ENCODE measurements around the gene SPDL1.
A peak's percentile ranks its signal among the peaks of the same experiment; 100 is the strongest.

Gene SPDL1

DNA sequence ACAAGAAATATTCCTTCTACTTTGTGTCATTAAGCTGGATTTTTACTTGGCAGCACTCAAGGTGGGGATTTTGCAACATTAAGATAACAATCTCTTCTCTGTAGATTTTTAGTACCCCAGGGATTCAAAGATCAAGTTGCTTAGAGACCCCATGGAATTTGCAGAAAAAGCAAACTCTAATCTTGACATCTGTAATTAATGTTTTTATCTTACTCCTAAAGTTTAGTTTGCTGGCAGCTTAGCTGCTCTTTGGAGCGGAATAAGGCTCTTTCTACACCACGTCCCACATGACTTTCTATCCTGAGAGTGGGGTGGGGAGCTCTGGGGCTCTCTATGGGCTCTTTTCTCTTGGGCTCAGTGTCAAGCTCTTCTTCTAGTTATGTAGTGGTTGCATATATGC lies 21.7 kb upstream of the SPDL1 start:
- H4K8ac ChIP-seq (ENCODE audit: low read length), result no peak overlapping the region
- no peak overlapping the region for H2BK15ac ChIP-seq (ENCODE audit: low read depth, poor library complexity, severe bottlenecking)
- H3K23ac ChIP-seq (ENCODE audit: low read length in 2 of 2), result no peak overlapping the region
- no peak for DNase-seq
- no peak overlapping the region for H3K4ac ChIP-seq (ENCODE audit: low read depth in 1 of 2, low read length in 2 of 2)
- no peak overlapping the region for H2BK120ac ChIP-seq (ENCODE audit: low read depth, low read length)
- H3K4me3 ChIP-seq (ENCODE audit: insufficient read depth in 1 of 2, low read depth in 1 of 2, low read length in 2 of 2), result no peak overlapping the region
- H3K4me1 ChIP-seq (ENCODE audit: control insufficient read depth, insufficient read depth, low read depth, low read length), result no peaks in the 10 kb centered on the region
- H3K79me1 ChIP-seq (replicated peaks; ENCODE audit: low read length, poor library complexity, severe bottlenecking), result no peaks in the 10 kb centered on the region
- no peak overlapping the region for H3K18ac ChIP-seq (ENCODE audit: low read depth in 1 of 2, low read length in 2 of 2)
- no peaks in the 10 kb centered on the region for H3K36me3 ChIP-seq (ENCODE audit: control insufficient read depth in 1 of 2, insufficient read depth in 2 of 2, low read depth in 1 of 2, low read length in 2 of 2)
- H3K4me2 ChIP-seq (ENCODE audit: low read length, poor library complexity, severe bottlenecking), result no peak overlapping the region
- WGBS, result no CpG with 5 or more reads among the region's 2 CpGs
- H4K91ac ChIP-seq (ENCODE audit: low read length), result no peak overlapping the region
- H2AFZ ChIP-seq (ENCODE audit: low read depth, low read length), result no peak overlapping the region
- no peak overlapping the region for H2BK5ac ChIP-seq (ENCODE audit: low read depth, low read length, poor library complexity, severe bottlenecking)
- H3K27ac ChIP-seq (ENCODE audit: low read length, poor library complexity, severe bottlenecking), result no peak overlapping the region
- H2AK5ac ChIP-seq (ENCODE audit: low read length, severe bottlenecking), result no peak overlapping the region
- H2BK12ac ChIP-seq (ENCODE audit: low read length in 2 of 2), result no peak overlapping the region
- peak overlapping the region; percentile 30 for H3K9ac ChIP-seq (ENCODE audit: low read length)
- H3K9me3 ChIP-seq (ENCODE audit: control insufficient read depth, low read length), result peaks cover 31% of the 10 kb centered on the region
- H3K14ac ChIP-seq (ENCODE audit: low read length in 2 of 2), result no peak overlapping the region
- H3K27me3 ChIP-seq (ENCODE audit: control insufficient read depth in 1 of 2, insufficient read depth in 1 of 2, low read length in 2 of 2), result peaks cover 0 to 4% of the 10 kb centered on the region in 2 experiments

DNA sequence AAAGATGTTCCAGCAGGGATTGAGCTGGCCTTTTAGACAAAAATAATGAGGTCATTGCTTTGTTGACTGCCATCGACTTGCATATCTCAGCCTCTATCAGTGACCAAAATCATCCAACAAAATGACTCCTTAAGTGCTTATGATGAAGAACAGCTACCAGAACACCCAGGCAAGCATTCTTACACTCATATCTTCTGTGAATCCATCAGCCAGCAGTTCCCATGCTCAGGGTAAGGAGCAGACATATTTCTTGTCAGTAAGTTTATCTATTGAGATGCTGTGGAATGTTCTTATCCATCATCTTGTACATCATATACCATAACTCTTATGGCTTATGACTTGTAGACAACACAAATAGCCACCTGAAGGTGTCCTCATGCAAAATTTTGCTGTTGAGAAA lies 20.2 kb upstream of the SPDL1 start:
- Histone ChIP-seq H3K9me3 (ENCODE audit: control insufficient read depth, low read length) (peaks cover 20% of the 10 kb centered on the region), H2AK5ac (ENCODE audit: low read length, severe bottlenecking) (no peak overlapping the region), H3K79me1 (replicated peaks; ENCODE audit: low read length, poor library complexity, severe bottlenecking) (no peaks in the 10 kb centered on the region), H2AFZ (ENCODE audit: low read depth, low read length) (no peak overlapping the region), H3K4ac (ENCODE audit: low read depth in 1 of 2, low read length in 2 of 2) (no peak overlapping the region), H2BK15ac (ENCODE audit: low read depth, poor library complexity, severe bottlenecking) (no peak overlapping the region), H3K27ac (ENCODE audit: low read length, poor library complexity, severe bottlenecking) (no peak overlapping the region), H2BK12ac (ENCODE audit: low read length in 2 of 2) (no peak overlapping the region), H3K18ac (ENCODE audit: low read depth in 1 of 2, low read length in 2 of 2) (no peak overlapping the region), H3K27me3 (ENCODE audit: control insufficient read depth in 1 of 2, insufficient read depth in 1 of 2, low read length in 2 of 2) (peaks cover 0 to 4% of the 10 kb centered on the region in 2 experiments), H4K91ac (ENCODE audit: low read length) (no peak overlapping the region), H4K8ac (ENCODE audit: low read length) (no peak overlapping the region), H3K14ac (ENCODE audit: low read length in 2 of 2) (no peak overlapping the region), H3K23ac (ENCODE audit: low read length in 2 of 2) (no peak overlapping the region), H3K4me3 (ENCODE audit: insufficient read depth in 1 of 2, low read depth in 1 of 2, low read length in 2 of 2) (no peak overlapping the region), H2BK120ac (ENCODE audit: low read depth, low read length) (no peak overlapping the region), H3K4me2 (ENCODE audit: low read length, poor library complexity, severe bottlenecking) (no peak overlapping the region), H2BK5ac (ENCODE audit: low read depth, low read length, poor library complexity, severe bottlenecking) (no peak overlapping the region), H3K4me1 (ENCODE audit: control insufficient read depth, insufficient read depth, low read depth, low read length) (no peaks in the 10 kb centered on the region), H3K36me3 (ENCODE audit: control insufficient read depth in 1 of 2, insufficient read depth in 2 of 2, low read depth in 1 of 2, low read length in 2 of 2) (no peaks in the 10 kb centered on the region), H3K9ac (ENCODE audit: low read length) (no peak overlapping the region)
- 56% methylated on average over 1 of the region's 1 CpG for WGBS
- DNase-seq, result peak; percentile 52

DNA sequence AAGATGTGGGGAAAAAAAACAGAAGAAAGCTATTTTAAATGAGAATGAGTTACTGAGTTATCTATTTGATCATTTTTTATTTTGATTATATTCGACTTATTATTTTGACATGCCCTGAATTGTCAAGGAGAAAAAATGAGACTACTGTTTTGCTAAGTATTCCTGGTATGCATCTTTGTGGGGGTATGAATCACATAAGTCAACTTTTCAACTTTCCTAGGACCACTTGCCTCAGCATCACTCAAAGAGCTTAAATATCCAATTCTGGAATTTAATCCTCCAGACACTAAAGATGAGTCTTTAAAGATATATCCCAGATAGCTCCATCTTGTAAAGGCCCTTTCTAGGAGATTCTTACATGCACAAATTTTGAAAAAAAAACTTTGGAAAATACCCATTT lies 17.4 kb upstream of the SPDL1 start:
- Histone ChIP-seq H3K79me1 (replicated peaks; ENCODE audit: low read length, poor library complexity, severe bottlenecking) (no peaks in the 10 kb centered on the region), H3K4ac (ENCODE audit: low read depth in 1 of 2, low read length in 2 of 2) (no peak overlapping the region), H3K23ac (ENCODE audit: low read length in 2 of 2) (no peak overlapping the region), H4K91ac (ENCODE audit: low read length) (no peak overlapping the region), H2BK12ac (ENCODE audit: low read length in 2 of 2) (no peak overlapping the region), H3K9ac (ENCODE audit: low read length) (no peak overlapping the region), H2AK5ac (ENCODE audit: low read length, severe bottlenecking) (no peak overlapping the region), H3K14ac (ENCODE audit: low read length in 2 of 2) (no peak overlapping the region), H3K27me3 (ENCODE audit: control insufficient read depth in 1 of 2, insufficient read depth in 1 of 2, low read length in 2 of 2) (peaks cover 0 to 11% of the 10 kb centered on the region in 2 experiments), H3K4me3 (ENCODE audit: insufficient read depth in 1 of 2, low read depth in 1 of 2, low read length in 2 of 2) (no peak overlapping the region), H2BK120ac (ENCODE audit: low read depth, low read length) (no peak overlapping the region), H2BK5ac (ENCODE audit: low read depth, low read length, poor library complexity, severe bottlenecking) (no peak overlapping the region), H3K4me1 (ENCODE audit: control insufficient read depth, insufficient read depth, low read depth, low read length) (no peaks in the 10 kb centered on the region), H3K18ac (ENCODE audit: low read depth in 1 of 2, low read length in 2 of 2) (no peak overlapping the region), H3K36me3 (ENCODE audit: control insufficient read depth in 1 of 2, insufficient read depth in 2 of 2, low read depth in 1 of 2, low read length in 2 of 2) (no peaks in the 10 kb centered on the region), H3K27ac (ENCODE audit: low read length, poor library complexity, severe bottlenecking) (no peak overlapping the region), H2BK15ac (ENCODE audit: low read depth, poor library complexity, severe bottlenecking) (no peak overlapping the region), H3K4me2 (ENCODE audit: low read length, poor library complexity, severe bottlenecking) (no peak overlapping the region), H3K9me3 (ENCODE audit: control insufficient read depth, low read length) (no peaks in the 10 kb centered on the region), H4K8ac (ENCODE audit: low read length) (no peak overlapping the region), H2AFZ (ENCODE audit: low read depth, low read length) (no peak overlapping the region)
- DNase-seq, result no peak
- no CpG with 5 or more reads among the region's 1 CpG for WGBS

DNA sequence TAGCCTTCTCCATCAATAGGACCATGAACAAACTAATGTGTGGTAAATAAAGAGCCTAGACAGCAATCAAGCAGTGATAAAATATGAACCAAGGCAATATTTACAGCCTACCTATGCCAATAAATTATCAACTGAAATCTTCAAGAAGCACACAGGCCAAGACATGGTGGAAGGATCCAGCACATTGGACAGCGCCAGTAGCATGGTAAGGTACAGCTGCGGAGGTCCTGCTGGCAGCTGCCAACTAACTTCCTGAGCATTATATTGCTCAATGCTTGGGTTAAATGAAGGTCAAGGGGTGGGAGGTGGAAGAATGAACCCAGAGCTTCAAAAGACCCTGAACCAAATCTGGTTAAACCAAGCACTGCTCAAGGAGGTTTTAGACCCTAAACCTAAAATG lies 16.5 kb upstream of the SPDL1 start:
- H3K4ac ChIP-seq (ENCODE audit: low read depth in 1 of 2, low read length in 2 of 2), result no peak overlapping the region
- no peaks in the 10 kb centered on the region for H3K79me1 ChIP-seq (replicated peaks; ENCODE audit: low read length, poor library complexity, severe bottlenecking)
- no peaks in the 10 kb centered on the region for H3K4me1 ChIP-seq (ENCODE audit: control insufficient read depth, insufficient read depth, low read depth, low read length)
- H2BK5ac ChIP-seq (ENCODE audit: low read depth, low read length, poor library complexity, severe bottlenecking), result no peak overlapping the region
- no peaks in the 10 kb centered on the region for H3K9me3 ChIP-seq (ENCODE audit: control insufficient read depth, low read length)
- no peak overlapping the region for H3K18ac ChIP-seq (ENCODE audit: low read depth in 1 of 2, low read length in 2 of 2)
- H4K91ac ChIP-seq (ENCODE audit: low read length), result no peak overlapping the region
- no peak overlapping the region for H3K27ac ChIP-seq (ENCODE audit: low read length, poor library complexity, severe bottlenecking)
- no peak overlapping the region for H3K14ac ChIP-seq (ENCODE audit: low read length in 2 of 2)
- H3K36me3 ChIP-seq (ENCODE audit: control insufficient read depth in 1 of 2, insufficient read depth in 2 of 2, low read depth in 1 of 2, low read length in 2 of 2), result no peaks in the 10 kb centered on the region
- no peak overlapping the region for H2BK12ac ChIP-seq (ENCODE audit: low read length in 2 of 2)
- no peak overlapping the region for H2AFZ ChIP-seq (ENCODE audit: low read depth, low read length)
- no peak overlapping the region for H2BK15ac ChIP-seq (ENCODE audit: low read depth, poor library complexity, severe bottlenecking)
- H3K4me2 ChIP-seq (ENCODE audit: low read length, poor library complexity, severe bottlenecking), result no peak overlapping the region
- no peak overlapping the region for H3K9ac ChIP-seq (ENCODE audit: low read length)
- WGBS, result 58% methylated on average over 2 of the region's 2 CpGs
- H3K23ac ChIP-seq (ENCODE audit: low read length in 2 of 2), result no peak overlapping the region
- H4K8ac ChIP-seq (ENCODE audit: low read length), result no peak overlapping the region
- no peak overlapping the region for H2BK120ac ChIP-seq (ENCODE audit: low read depth, low read length)
- H2AK5ac ChIP-seq (ENCODE audit: low read length, severe bottlenecking), result no peak overlapping the region
- peaks cover 0 to 12% of the 10 kb centered on the region in 2 experiments for H3K27me3 ChIP-seq (ENCODE audit: control insufficient read depth in 1 of 2, insufficient read depth in 1 of 2, low read length in 2 of 2)
- no peak for DNase-seq
- no peak overlapping the region for H3K4me3 ChIP-seq (ENCODE audit: insufficient read depth in 1 of 2, low read depth in 1 of 2, low read length in 2 of 2)
